H1 (cell line): ENCODE measurements around the gene ECT2L. TPM values are rescaled to one million over a fixed set of nuclear protein-coding genes. Genes with fewer than 3 reads are reported as not detected.

Experiments
- BACH1 ChIP-seq: IDR thresholded peaks from 2 replicates; pipeline ENCODE4 v1.6.1; 2012; ENCODE audit warnings: low read length, improper control_type of control experiment
- BCL11A ChIP-seq, 2 experiments: IDR thresholded peaks; one replicate each; pipeline ENCODE4 v1.6.1; 2011; ENCODE audit warnings: low read depth in 2 of 2, low read length in 2 of 2, mild to moderate bottlenecking in 2 of 2
- CBX8 ChIP-seq: fragments of 300-800, 300-1000 bp; sonication (generic); IDR thresholded peaks from 2 replicates; pipeline ENCODE4 v1.7.1; 2016; ENCODE audit warnings: low read depth, low read length, borderline replicate concordance
- CREB1 ChIP-seq: IDR thresholded peaks from 2 replicates; pipeline ENCODE4 v1.6.1; 2012; ENCODE audit warnings: inconsistent platforms
- EP300 ChIP-seq, 2 experiments: IDR thresholded peaks; 1 replicate in 1 of 2; 2 replicates in 1 of 2; pipeline ENCODE4 v1.6.1; 2011 to 2012; ENCODE audit warnings: low read depth in 2 of 2, low read length in 2 of 2, mild to moderate bottlenecking in 2 of 2, borderline replicate concordance in 1 of 2, inconsistent platforms in 1 of 2, moderate library complexity in 1 of 2
- EZH2 ChIP-seq: fragments of 200-600 bp; sonication (generic); IDR thresholded peaks from 2 replicates; pipeline ENCODE4 v1.7.1; 2012; ENCODE audit warnings: low read depth, mild to moderate bottlenecking, moderate library complexity, low read length, inconsistent platforms; ENCODE audit not compliant: severe bottlenecking
- GTF2F1 ChIP-seq: IDR thresholded peaks from 2 replicates; pipeline ENCODE4 v1.6.1; 2012; ENCODE audit warnings: low read depth, low read length, improper control_type of control experiment, borderline replicate concordance
- HDAC2 ChIP-seq, 2 experiments: fragments of 300-600 bp in 1 of 2; sonication (generic) in 1 of 2; IDR thresholded peaks; 2 replicates each; pipeline ENCODE4 v1.6.1; 2011 to 2012; ENCODE audit warnings: low read depth in 2 of 2, low read length in 2 of 2, mild to moderate bottlenecking in 2 of 2, moderate library complexity in 2 of 2, borderline replicate concordance in 1 of 2, inconsistent platforms in 1 of 2
- HDAC6 ChIP-seq: IDR thresholded peaks from one replicate; pipeline ENCODE4 v1.7.1; 2012; ENCODE audit warnings: low read depth, mild to moderate bottlenecking, inconsistent platforms, low read length, moderate library complexity
- JUND ChIP-seq: IDR thresholded peaks from 2 replicates; pipeline ENCODE4 v1.6.1; 2011; ENCODE audit warnings: mild to moderate bottlenecking, improper control_type of control experiment, low read length
- KDM4A ChIP-seq: IDR thresholded peaks from one replicate; pipeline ENCODE4 v1.7.1; 2012; ENCODE audit warnings: low read depth, mild to moderate bottlenecking, moderate library complexity, low read length, inconsistent platforms; ENCODE audit not compliant: severe bottlenecking
- NRF1 ChIP-seq: IDR thresholded peaks from 2 replicates; pipeline ENCODE4 v1.6.1; 2011; ENCODE audit warnings: mild to moderate bottlenecking, low read depth, low read length, improper control_type of control experiment
- PHF8 ChIP-seq: fragments of 200-600 bp; sonication (generic); conservative IDR thresholded peaks from 2 replicates; pipeline ENCODE4 v1.7.1; 2012; ENCODE audit warnings: low read depth, mild to moderate bottlenecking, inconsistent platforms, low read length, moderate library complexity
- SP2 ChIP-seq: IDR thresholded peaks from 2 replicates; pipeline ENCODE4 v1.6.1; 2012; ENCODE audit warnings: mild to moderate bottlenecking, low read length, inconsistent platforms
- TAF1 ChIP-seq: IDR thresholded peaks from 2 replicates; pipeline ENCODE4 v1.6.1; 2011; ENCODE audit warnings: mild to moderate bottlenecking, low read depth, low read length
- TEAD4 ChIP-seq: IDR thresholded peaks from 2 replicates; pipeline ENCODE4 v1.6.1; 2012; ENCODE audit warnings: low read depth, low read length, inconsistent platforms, mixed read lengths
- YY1 ChIP-seq: IDR thresholded peaks from 2 replicates; pipeline ENCODE4 v1.6.1; 2011; ENCODE audit warnings: low read depth, mild to moderate bottlenecking, low read length
- polyA plus RNA-seq, 7 experiments: library from polyadenylated mRNA; depleted of rRNA in 3 of 7; stranded (reverse) in 5 of 7; unstranded in 2 of 7; fragments of >200 nt in 5 of 7; fragments of 200-250 nt in 2 of 7; gene quantifications; 1 replicate in 5 of 7; 2 replicates in 1 of 7; 4 replicates in 1 of 7; pipeline versions ENCODE4 v1.2.1 to v1.2.3, GENCODE V29; 2011 to 2013; ENCODE audit warnings: missing spikeins in 2 of 7, mixed read lengths in 2 of 7
- total RNA-seq: library from RNA; stranded (reverse); fragmentation: NEBNext Ultra II Directional; extraction: Animal tissue kit (Norgen Biotek cat#: 25700); gene quantifications from 2 replicates; pipeline ENCODE4 v1.2.1, GENCODE V29; 2021
- TF ChIP-seq, protein P1 (sequence below): IDR thresholded peaks from 2 replicates; pipeline ENCODE4 v1.6.1; 2012; ENCODE audit warnings: low read length, inconsistent platforms
- TF ChIP-seq, protein P2 (sequence below): IDR thresholded peaks from 2 replicates; pipeline ENCODE4 v1.6.1; 2011; ENCODE audit warnings: low read length, improper control_type of control experiment

Gene ECT2L
- total and polyA plus RNA-seq, 2 of the 8 experiments (the other 6 are each of a cell fraction or from before 2014, with no cell fraction given): not detected

- TF ChIP-seq, protein P1, sequence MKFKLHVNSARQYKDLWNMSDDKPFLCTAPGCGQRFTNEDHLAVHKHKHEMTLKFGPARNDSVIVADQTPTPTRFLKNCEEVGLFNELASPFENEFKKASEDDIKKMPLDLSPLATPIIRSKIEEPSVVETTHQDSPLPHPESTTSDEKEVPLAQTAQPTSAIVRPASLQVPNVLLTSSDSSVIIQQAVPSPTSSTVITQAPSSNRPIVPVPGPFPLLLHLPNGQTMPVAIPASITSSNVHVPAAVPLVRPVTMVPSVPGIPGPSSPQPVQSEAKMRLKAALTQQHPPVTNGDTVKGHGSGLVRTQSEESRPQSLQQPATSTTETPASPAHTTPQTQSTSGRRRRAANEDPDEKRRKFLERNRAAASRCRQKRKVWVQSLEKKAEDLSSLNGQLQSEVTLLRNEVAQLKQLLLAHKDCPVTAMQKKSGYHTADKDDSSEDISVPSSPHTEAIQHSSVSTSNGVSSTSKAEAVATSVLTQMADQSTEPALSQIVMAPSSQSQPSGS: no peak
- peak; percentile 37; the same call in 1 of the 2 replicates for TF ChIP-seq PHF8
- no peak for TF ChIP-seq BACH1
- TF ChIP-seq JUND: no peak
- no peak for TF ChIP-seq CREB1
- TF ChIP-seq CBX8: no peak
- no peak for TF ChIP-seq GTF2F1
- peak; percentile 32 for TF ChIP-seq KDM4A
- TF ChIP-seq EP300 (IDR thresholded peaks at IDR 0.05; ENCODE audit: borderline replicate concordance in 1 of 2, low read depth in 2 of 2, low read length in 2 of 2): no peak
- TF ChIP-seq TEAD4: no peak
- TF ChIP-seq, protein P2, sequence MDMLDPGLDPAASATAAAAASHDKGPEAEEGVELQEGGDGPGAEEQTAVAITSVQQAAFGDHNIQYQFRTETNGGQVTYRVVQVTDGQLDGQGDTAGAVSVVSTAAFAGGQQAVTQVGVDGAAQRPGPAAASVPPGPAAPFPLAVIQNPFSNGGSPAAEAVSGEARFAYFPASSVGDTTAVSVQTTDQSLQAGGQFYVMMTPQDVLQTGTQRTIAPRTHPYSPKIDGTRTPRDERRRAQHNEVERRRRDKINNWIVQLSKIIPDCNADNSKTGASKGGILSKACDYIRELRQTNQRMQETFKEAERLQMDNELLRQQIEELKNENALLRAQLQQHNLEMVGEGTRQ: peak; percentile 25; the same call in 1 of the 2 replicates
- no peak for TF ChIP-seq EZH2
- TF ChIP-seq HDAC2 (IDR thresholded peaks at IDR 0.05; ENCODE audit: borderline replicate concordance in 1 of 2, low read depth in 2 of 2, low read length in 2 of 2): peak; percentile 26 to 62; a peak in 2 of 4 replicates
- TF ChIP-seq NRF1: no peak
- TF ChIP-seq YY1: peak; percentile 39; the same call in 1 of the 2 replicates
- peak; percentile 65 for TF ChIP-seq TAF1
- TF ChIP-seq HDAC6: no peak
- no peak for TF ChIP-seq SP2
- no peak for TF ChIP-seq BCL11A (IDR thresholded peaks at IDR 0.05; ENCODE audit: low read depth in 2 of 2, low read length in 2 of 2)
These were observed at the start of gene ECT2L (continued) for GRCh38 chr6:138795809-138796603.
